Measurements from ENCODE around the gene CENPL.

CENPL gene

DNA sequence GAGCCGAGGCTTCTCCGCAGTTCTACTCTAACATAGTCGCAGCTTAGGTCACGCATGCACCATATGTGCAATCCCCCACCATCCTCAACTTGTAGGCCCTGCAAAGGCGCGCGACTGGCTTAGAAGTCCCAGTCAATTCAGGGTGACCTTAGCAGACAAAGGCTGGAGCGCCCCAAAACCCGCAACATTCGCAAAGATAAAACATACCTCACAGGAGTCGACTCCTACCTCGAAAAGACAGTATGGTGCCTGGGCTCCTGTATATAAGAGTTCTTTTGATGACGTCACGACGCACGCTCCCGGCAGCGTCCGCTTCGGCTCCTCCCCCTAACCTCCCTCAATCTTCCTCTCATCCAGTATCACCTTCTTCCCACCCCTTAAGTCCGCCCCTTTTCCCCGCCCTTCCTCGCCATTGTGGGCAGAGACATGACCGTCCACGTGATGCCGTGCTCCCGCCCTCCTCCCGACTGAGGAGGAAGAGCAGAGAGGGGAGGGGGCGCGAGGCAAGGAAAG lies 43.1 kb upstream of the CENPL start, which contains the start of gene GAS5 (continued):
- TF ChIP-seq, protein P1, sequence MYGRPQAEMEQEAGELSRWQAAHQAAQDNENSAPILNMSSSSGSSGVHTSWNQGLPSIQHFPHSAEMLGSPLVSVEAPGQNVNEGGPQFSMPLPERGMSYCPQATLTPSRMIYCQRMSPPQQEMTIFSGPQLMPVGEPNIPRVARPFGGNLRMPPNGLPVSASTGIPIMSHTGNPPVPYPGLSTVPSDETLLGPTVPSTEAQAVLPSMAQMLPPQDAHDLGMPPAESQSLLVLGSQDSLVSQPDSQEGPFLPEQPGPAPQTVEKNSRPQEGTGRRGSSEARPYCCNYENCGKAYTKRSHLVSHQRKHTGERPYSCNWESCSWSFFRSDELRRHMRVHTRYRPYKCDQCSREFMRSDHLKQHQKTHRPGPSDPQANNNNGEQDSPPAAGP (tag by site-specific recombination; IDR thresholded peaks at IDR 0.05): peak; percentile 49; the same call in 1 of the 2 replicates
- TF ChIP-seq SETDB1 (IDR thresholded peaks at IDR 0.05; ENCODE audit: insufficient read length, low read length): no peak
- no peak for TF ChIP-seq ZNF155 (tag by site-specific recombination; IDR thresholded peaks at IDR 0.05)
- 0 out of 2 replicates have a peak, but pooled peaks have one; percentile 40 for TF ChIP-seq ZNF394 (tag by site-specific recombination; IDR thresholded peaks at IDR 0.05; ENCODE audit: borderline replicate concordance)
- no peak for TF ChIP-seq ZNF423 (tag by site-specific recombination; IDR thresholded peaks at IDR 0.05)
- TF ChIP-seq, protein P2, sequence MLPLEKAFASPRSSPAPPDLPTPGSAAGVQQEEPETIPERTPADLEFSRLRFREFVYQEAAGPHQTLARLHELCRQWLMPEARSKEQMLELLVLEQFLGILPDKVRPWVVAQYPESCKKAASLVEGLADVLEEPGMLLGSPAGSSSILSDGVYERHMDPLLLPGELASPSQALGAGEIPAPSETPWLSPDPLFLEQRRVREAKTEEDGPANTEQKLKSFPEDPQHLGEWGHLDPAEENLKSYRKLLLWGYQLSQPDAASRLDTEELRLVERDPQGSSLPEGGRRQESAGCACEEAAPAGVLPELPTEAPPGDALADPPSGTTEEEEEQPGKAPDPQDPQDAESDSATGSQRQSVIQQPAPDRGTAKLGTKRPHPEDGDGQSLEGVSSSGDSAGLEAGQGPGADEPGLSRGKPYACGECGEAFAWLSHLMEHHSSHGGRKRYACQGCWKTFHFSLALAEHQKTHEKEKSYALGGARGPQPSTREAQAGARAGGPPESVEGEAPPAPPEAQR (tag by site-specific recombination; IDR thresholded peaks at IDR 0.05): 0 out of 2 replicates have a peak, but pooled peaks have one; percentile 17
- TF ChIP-seq ZNF626 (tag by site-specific recombination; IDR thresholded peaks at IDR 0.05): 0 out of 2 replicates have a peak, but pooled peaks have one; percentile 51
- TF ChIP-seq ZNF391 (tag by site-specific recombination; IDR thresholded peaks at IDR 0.05; ENCODE audit: borderline replicate concordance, low read depth): peak; percentile 92
- TF ChIP-seq, protein P3, sequence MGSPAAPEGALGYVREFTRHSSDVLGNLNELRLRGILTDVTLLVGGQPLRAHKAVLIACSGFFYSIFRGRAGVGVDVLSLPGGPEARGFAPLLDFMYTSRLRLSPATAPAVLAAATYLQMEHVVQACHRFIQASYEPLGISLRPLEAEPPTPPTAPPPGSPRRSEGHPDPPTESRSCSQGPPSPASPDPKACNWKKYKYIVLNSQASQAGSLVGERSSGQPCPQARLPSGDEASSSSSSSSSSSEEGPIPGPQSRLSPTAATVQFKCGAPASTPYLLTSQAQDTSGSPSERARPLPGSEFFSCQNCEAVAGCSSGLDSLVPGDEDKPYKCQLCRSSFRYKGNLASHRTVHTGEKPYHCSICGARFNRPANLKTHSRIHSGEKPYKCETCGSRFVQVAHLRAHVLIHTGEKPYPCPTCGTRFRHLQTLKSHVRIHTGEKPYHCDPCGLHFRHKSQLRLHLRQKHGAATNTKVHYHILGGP (tag by site-specific recombination; IDR thresholded peaks at IDR 0.05): no peak
- TF ChIP-seq REPIN1 (tag by site-specific recombination; IDR thresholded peaks at IDR 0.05; ENCODE audit: low read depth): no peak
- TF ChIP-seq ATF2 (tag by site-specific recombination; IDR thresholded peaks at IDR 0.05; ENCODE audit: low read depth): peak; percentile 100
- TF ChIP-seq YY1 (tag by site-specific recombination; IDR thresholded peaks at IDR 0.05): peak; percentile 73

GRCh38 chr1:173867141-173867752 lies 42.6 kb upstream of the CENPL start:
- CTCF ChIA-PET: no interaction called here
- peak overlapping the region; percentile 86 for H3K27ac ChIP-seq (ENCODE audit: extremely low read depth, low read depth, low read length)
- POLR2A ChIA-PET: interaction anchor here (1.2 to 2.2 kb wide), 8 partner anchors 9 to 360 kb away, joined by 3 to 28 read pairs (median 6); partner anchors contain the start of genes CENPL, DARS2 and KLHL20
- no peaks in the 10 kb centered on the region; the same call in 1 of the 2 replicates for H3K4me1 ChIP-seq (ENCODE audit: control insufficient read depth, insufficient read depth, low read length)
- H3K36me3 ChIP-seq (ENCODE audit: control insufficient read depth in 2 of 2, insufficient read depth in 1 of 2, low read length in 2 of 2): peaks cover 18 to 70% of the 10 kb centered on the region in 2 experiments
- no peaks in the 10 kb centered on the region for H3K9me3 ChIP-seq (ENCODE audit: control insufficient read depth, insufficient read depth, low read depth, low read length)
- H3K4me3 ChIP-seq (ENCODE audit: low read depth, low read length): peak overlapping the region; percentile 90
- TF ChIP-seq ZFP37 (tag by site-specific recombination; IDR thresholded peaks at IDR 0.05): peak; percentile 88; the same call in 1 of the 2 replicates
- no peak for TF ChIP-seq ZNF843 (tag by site-specific recombination; IDR thresholded peaks at IDR 0.05)
- no peak for TF ChIP-seq ZNF48 (tag by site-specific recombination; IDR thresholded peaks at IDR 0.05)
- no peak for TF ChIP-seq ZNF274 (IDR thresholded peaks at IDR 0.05; ENCODE audit: low read length)
- no peak for TF ChIP-seq ZNF274 (tag by site-specific recombination; IDR thresholded peaks at IDR 0.05; ENCODE audit: borderline replicate concordance)
- no peak for TF ChIP-seq ZNF114 (tag by site-specific recombination; IDR thresholded peaks at IDR 0.05)
- no peak for TF ChIP-seq GLIS2 (tag by site-specific recombination; IDR thresholded peaks at IDR 0.05)
- TF ChIP-seq ZNF133 (tag by site-specific recombination; IDR thresholded peaks at IDR 0.05): no peak
- 0 out of 2 replicates have a peak, but pooled peaks have one; percentile 15 for TF ChIP-seq ZNF121 (tag by site-specific recombination; IDR thresholded peaks at IDR 0.05)
- TF ChIP-seq ZNF639 (tag by site-specific recombination; IDR thresholded peaks at IDR 0.05): no peak
- TF ChIP-seq, protein P4, sequence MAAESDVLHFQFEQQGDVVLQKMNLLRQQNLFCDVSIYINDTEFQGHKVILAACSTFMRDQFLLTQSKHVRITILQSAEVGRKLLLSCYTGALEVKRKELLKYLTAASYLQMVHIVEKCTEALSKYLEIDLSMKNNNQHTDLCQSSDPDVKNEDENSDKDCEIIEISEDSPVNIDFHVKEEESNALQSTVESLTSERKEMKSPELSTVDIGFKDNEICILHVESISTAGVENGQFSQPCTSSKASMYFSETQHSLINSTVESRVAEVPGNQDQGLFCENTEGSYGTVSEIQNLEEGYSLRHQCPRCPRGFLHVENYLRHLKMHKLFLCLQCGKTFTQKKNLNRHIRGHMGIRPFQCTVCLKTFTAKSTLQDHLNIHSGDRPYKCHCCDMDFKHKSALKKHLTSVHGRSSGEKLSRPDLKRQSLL (tag by site-specific recombination; IDR thresholded peaks at IDR 0.05): no peak
- no peak for TF ChIP-seq ZNF148 (tag by site-specific recombination; IDR thresholded peaks at IDR 0.05; ENCODE audit: borderline replicate concordance)
- TF ChIP-seq GLI4 (tag by site-specific recombination; IDR thresholded peaks at IDR 0.05): no peak

All from HEK293 (cell line).